ENCODE results near the gene RMDN3. TPM values are rescaled to one million over a fixed set of nuclear protein-coding genes. Genes with fewer than 3 reads are reported as not detected.
A peak's percentile ranks its signal among the peaks of the same experiment; 100 is the strongest.

Gene RMDN3
- total and polyA plus RNA-seq, 9 of the 15 experiments (the other 6 are each of a cell fraction or from before 2014, with no cell fraction given) = 8.1 to 38.2 (median 25.9) TPM

- TF ChIP-seq GABPA (tag; conservative IDR thresholded peaks at IDR 0.05; ENCODE audit: low read depth) (0 out of 2 replicates have a peak, but pooled peaks have one; percentile 25), PRMT5 (CRISPR knock-in tag; IDR thresholded peaks at IDR 0.05) (no peak), HDAC1 (IDR thresholded peaks at IDR 0.05) (peak in 1 of 2 experiments; percentile 96; a peak in 2 of 4 replicates), E2F4 (CRISPR knock-in tag; IDR thresholded peaks at IDR 0.05; ENCODE audit: low read depth) (peak; percentile 53; the same call in 1 of the 2 replicates), THAP12 (CRISPR knock-in tag; IDR thresholded peaks at IDR 0.05) (peak; percentile 68; the same call in 1 of the 2 replicates)
Observed at GRCh38 chr15:40754883-40755811, at the start of gene RMDN3 (continued).

Data from K562 (cell line).